GM18505 (cell line): ENCODE data around the gene POC1A.

Source experiments
- ATAC-seq: cut with Tn5 transposase; IDR thresholded peaks from one replicate; pipeline ENCODE4 v1.9.1; 2021; ENCODE audit not compliant: unreplicated experiment
- POLR2A ChIP-seq: IDR thresholded peaks from 4 replicates; pipeline ENCODE4 v1.6.1; 2011; ENCODE audit warnings: borderline replicate concordance; ENCODE audit not compliant: insufficient read depth, insufficient read length; ENCODE audit errors: extremely low read depth

POC1A gene

GRCh38 chr3:52083556-52084087 lies 70.6 kb downstream of the POC1A start:
- no peak for TF ChIP-seq POLR2A
- no peak for ATAC-seq

- TF ChIP-seq POLR2A: no peak
- ATAC-seq: no peak
These were observed 71.3 kb downstream of the POC1A start for GRCh38 chr3:52082951-52083350.

- ATAC-seq: no peak
- no peak for TF ChIP-seq POLR2A
These were observed 73.1 kb downstream of the POC1A start for GRCh38 chr3:52080830-52081719.

- no peak for ATAC-seq
- TF ChIP-seq POLR2A: no peak
These were observed 74.3 kb downstream of the POC1A start for GRCh38 chr3:52079958-52080357.

- TF ChIP-seq POLR2A: no peak
- ATAC-seq: no peak
These were observed 75.3 kb downstream of the POC1A start for GRCh38 chr3:52078781-52079560.

GRCh38 chr3:52077925-52078324 lies 76.3 kb downstream of the POC1A start:
- no peak for ATAC-seq

GRCh38 chr3:52076896-52077780 lies 77.1 kb downstream of the POC1A start:
- no peak for TF ChIP-seq POLR2A
- no peak for ATAC-seq

More at GRCh38 chr3:52077925-52078324, 76.3 kb downstream of the POC1A start:
- no peak for TF ChIP-seq POLR2A

- ATAC-seq: no peak
These were observed 80.7 kb downstream of the POC1A start for GRCh38 chr3:52073490-52073889.

GRCh38 chr3:52072471-52072870 lies 81.8 kb downstream of the POC1A start:
- TF ChIP-seq POLR2A: no peak
- ATAC-seq: no peak

More at GRCh38 chr3:52073490-52073889, 80.7 kb downstream of the POC1A start:
- TF ChIP-seq POLR2A: no peak

- ATAC-seq: no peak
- TF ChIP-seq POLR2A: no peak
These were observed 82.2 kb downstream of the POC1A start for GRCh38 chr3:52072020-52072419.

GRCh38 chr3:52070724-52071621 lies 83.2 kb downstream of the POC1A start:
- no peak for ATAC-seq

GRCh38 chr3:52069855-52070254 lies 84.4 kb downstream of the POC1A start:
- TF ChIP-seq POLR2A: no peak
- ATAC-seq: no peak

More at GRCh38 chr3:52070724-52071621, 83.2 kb downstream of the POC1A start:
- no peak for TF ChIP-seq POLR2A
